GM18517 (cell line): ENCODE measurements around the gene QSOX1.

ENCODE experiments used
- ATAC-seq: cut with Tn5 transposase; IDR thresholded peaks from one replicate; pipeline ENCODE4 v1.9.1; 2021; ENCODE audit warnings: mild to moderate bottlenecking, moderate library complexity; ENCODE audit not compliant: unreplicated experiment

Gene QSOX1

GRCh38 chr1:180210008-180210620, 55.4 kb downstream of the QSOX1 start:
- no peak for ATAC-seq

- ATAC-seq, result no peak
Measured at GRCh38 chr1:180211156-180211859, 56.6 kb downstream of the QSOX1 start.

- no peak for ATAC-seq
Measured at GRCh38 chr1:180211860-180212229, 57.2 kb downstream of the QSOX1 start.

- ATAC-seq, result peak; percentile 56
Measured at GRCh38 chr1:180213401-180214170, 58.9 kb downstream of the QSOX1 start.

GRCh38 chr1:180215856-180216625, 61.4 kb downstream of the QSOX1 start:
- ATAC-seq, result no peak

DNA sequence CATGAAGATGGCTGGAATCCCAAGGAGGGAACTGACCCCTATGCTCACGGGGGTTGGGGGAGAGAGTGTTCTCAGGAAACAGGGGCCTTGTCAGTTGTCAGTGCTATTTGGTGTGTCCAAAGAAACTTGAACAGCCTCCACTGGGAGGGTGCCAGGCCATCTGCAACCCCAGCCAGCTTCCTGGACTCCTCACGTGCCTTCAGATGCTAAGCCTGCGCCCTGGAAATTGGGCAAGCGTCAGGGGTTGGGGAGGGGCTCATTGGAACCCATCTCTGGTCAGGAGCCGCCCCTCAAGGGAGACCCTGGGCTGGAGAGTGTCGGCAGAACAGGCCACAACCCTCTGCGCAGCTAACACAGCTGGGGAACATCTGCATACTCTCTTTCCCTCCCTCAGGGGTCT, 62.3 kb downstream of the QSOX1 start:
- ATAC-seq, result no peak

DNA sequence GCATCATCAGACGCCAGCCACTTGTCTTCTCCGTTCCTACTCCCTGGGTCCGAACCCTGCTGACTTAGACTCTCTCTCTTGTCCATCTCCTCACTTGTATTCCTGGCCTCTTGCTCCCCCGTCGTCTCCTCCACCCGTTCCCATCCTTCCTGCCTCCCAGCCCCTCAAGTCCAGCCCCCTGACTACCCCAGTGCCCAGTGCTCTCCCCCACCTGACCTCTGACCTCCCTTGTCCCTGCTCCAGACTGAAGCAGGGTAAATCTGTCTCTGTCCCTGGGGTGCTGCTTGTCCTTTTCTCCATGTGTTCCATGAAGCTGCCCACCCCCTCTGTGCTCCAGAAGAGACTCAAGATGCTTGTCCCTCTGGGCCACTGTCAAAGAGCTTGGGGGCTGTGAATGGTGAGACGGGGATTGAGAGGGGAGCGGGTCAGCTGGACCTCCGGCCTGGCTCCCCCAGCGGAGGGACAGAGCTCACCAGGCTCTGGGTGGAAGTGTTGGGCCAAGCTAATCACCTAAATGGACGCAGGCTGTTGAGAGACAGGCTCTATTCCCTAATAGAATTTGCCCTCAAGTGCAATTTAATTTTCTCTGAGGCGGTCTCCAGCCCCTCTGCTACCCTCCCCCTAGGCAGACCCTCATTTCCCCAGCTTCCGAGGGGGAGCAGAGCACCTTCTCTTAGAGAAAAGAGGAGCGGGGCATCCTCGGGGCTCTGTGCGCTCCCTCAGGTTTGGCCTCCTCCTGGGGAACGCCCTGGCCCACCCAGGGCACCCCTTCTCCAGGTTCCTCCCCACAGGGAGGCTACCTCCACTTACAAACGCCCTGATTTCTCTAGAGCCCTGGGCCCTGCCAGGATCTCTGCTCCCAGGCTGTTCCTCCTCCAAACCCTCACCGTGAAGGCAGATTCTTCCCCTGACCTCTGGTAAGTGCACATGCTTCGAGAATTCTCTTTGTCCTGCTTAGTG, 64.4 kb downstream of the QSOX1 start:
- no peak for ATAC-seq

DNA sequence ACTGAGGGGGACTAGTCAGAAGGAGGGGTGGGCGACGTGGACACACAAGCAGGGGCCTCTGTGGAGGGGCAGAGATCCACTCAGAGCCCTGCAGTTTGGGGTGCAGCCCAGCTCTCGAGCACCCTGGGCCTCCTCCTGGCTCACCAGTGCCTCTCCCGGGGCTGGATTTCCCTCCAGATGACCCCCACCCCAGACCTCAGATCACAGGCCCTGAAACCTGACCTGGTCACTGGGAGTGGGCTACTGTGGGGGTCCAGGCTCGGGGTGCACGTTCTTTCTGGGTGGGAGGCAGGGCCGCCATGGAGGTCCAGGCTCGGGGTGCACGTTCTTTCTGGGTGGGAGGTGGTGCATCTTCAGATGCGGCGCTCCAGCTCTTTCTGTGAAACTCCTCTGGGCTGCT, 65.1 kb downstream of the QSOX1 start:
- no peak for ATAC-seq

DNA sequence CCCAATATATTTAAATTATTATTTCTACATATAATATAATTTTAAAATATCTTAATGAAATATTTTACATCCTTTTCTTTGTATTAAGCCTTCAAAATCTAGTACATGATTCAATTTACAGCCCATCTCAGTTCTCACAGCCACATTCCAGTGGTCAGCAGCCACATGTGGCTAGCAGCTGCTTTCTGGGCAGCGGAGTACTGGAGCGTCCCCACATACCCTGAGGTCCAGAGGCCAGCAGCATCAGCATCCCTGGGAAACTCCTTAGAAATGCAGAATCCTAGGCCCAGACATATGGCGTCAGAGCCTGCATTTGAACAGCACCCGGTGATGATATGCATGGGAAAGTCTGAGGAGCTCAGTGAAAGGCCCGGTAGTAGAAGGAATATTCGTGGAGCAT, 66.8 kb downstream of the QSOX1 start:
- ATAC-seq, result no peak

GRCh38 chr1:180224902-180225301, 70.2 kb downstream of the QSOX1 start:
- ATAC-seq, result no peak

GRCh38 chr1:180225403-180225802, 70.7 kb downstream of the QSOX1 start:
- ATAC-seq, result no peak

GRCh38 chr1:180227861-180228647, 73.4 kb downstream of the QSOX1 start:
- ATAC-seq, result no peak

DNA sequence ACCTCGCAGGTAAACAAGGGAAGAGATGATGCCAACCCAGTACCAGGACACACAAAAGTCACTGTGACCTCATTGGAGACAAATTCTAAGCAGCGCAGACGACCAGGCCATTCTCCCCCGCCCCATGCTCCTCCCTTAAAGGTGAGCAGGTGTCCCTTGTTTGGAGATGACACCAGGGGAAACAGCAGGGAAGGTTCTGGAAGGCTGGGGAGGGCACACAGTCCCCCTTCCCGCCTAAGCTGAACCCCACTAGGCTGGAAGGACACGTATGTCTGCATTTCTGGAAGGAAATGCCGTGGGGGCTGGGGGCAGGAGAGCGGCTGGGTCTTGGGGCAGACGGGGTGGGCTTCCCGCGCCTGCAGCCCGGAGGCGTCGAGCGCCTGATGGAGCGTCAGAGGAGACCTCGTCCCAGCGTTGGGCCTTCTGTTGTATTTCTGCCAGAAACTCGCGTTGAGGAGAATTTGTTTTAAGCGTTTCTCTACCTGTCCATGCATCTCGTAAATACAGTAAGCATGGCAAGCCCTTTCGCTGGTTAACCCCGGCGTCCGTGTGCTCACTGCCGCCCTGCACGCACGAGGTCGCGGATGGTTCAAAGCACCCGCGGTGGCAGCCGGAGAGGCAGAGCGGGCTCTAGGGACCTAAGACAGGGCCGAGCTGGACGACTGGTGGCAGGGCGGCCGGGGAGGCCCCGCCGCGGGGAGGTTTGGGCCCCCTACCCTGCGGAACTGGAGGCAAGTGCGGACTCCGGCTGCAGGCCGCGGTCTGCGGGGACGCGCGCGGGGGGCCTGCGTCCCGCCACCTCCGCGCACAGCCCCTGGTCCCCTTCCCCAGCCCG, 74.2 kb downstream of the QSOX1 start:
- ATAC-seq, result no peak

GRCh38 chr1:180229483-180230415, 75.1 kb downstream of the QSOX1 start, which contains the start of gene LHX4:
Gene LHX4 (plus strand): TSS chr1:180230264. CDS start chr1:180230530, 266 bp downstream.
- no peak for ATAC-seq

DNA sequence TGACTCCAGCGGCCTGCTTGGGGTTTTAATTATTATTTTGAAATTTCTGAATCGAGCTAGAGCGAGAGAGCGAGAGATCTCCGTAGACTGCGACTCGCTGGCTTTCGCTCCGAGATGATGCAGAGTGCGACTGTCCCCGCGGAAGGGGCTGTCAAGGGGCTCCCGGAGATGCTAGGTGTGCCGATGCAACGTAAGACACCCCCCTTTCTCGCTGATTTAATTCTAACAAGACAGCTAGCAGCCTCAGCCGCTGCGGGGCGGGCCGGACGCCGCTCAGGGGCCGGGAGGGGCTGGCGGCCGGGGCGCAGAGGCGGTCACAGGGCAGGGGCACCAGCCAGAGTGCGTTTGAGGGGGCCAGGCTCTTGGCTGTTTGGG, 75.7 kb downstream of the QSOX1 start:
- ATAC-seq, result no peak

- no peak for ATAC-seq
Measured at GRCh38 chr1:180230791-180231505, 76.3 kb downstream of the QSOX1 start.

DNA sequence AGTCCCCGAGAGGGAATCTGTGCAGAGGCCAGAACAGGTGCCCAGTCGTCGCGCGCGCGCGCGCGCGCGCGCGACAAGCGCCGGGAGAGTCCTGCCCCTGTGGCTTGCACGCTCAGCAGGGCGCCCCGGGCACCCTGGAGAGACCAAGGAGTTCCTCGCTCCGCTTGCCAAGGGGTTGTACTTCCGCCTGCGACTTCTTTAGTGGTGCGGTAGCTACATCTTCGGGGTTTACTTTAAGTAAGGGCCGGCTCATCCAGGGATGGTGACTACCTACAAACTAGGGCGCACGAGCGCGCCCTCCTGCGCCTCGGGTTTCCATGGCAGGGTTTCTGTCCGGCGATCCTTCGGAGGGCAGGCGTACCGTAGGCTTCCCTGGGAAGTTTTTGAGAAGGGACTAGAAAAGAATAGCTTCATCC, 76.8 kb downstream of the QSOX1 start:
- ATAC-seq, result no peak
